Adrenal gland (tissue), 5 donors: Measurements from ENCODE around the gene HOXC11.

ENCODE experiments used
- POLR2A ChIP-seq, 2 donors: fragments of 450-650 bp; IDR thresholded peaks; one replicate each; pipeline ENCODE4 v1.6.1; 2017; ENCODE audit warnings: antibody characterized with exemption in 2 of 2, mild to moderate bottlenecking in 2 of 2, moderate library complexity in 1 of 2
- TF ChIP-seq, protein P1 (sequence below), 6 experiments: fragments of 450-650 bp in 4 of 6; fragments of 200-600 bp in 2 of 6; sonication (generic) in 1 of 6; IDR thresholded peaks; 1 replicate in 5 of 6; 2 replicates in 1 of 6; pipeline versions ENCODE4 v1.5.1 to v1.8.0; 2016 to 2021; ENCODE audit warnings: antibody characterized with exemption in 6 of 6, mild to moderate bottlenecking in 2 of 6, moderate library complexity in 1 of 6
- donor health status: DM: no; HTN: no; CAD: no.

DNA sequence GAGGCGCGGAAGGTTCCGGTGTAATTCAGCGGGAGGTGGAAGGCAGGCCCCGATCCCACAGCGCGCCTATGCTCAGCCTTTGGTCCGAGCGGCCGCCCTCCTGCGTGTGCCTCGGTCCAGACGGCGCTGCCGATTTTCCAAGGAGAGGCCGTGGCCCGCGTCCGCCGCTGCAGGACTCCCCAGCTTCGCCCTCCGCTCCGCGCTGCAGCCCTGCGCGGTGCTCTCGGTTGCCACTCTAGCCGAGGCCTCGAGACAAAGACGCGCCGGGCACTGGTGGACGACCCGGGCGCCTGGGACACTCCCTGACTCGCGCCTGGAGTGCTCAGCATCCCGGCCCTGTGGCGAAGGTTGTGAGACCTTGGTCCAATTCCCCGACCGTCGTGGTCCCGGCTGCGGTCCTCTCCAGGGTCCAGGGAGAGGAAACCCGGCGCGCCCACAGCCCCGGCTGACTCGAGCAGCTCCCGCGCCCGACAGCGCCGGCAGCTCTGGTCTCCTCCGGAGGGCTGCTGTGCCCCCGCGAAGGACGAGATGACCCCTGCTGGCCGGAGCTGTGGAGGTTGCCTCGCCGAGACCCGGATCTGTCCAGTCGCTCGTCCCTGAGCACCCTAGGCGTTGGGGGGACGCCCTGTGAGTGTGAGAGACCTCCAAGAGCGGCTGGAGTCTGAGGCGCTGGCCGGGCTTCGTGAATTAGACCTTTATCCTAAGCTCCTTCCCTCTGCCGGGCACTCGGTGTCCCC is 11.7 kb upstream of the HOXC11 start:
- TF ChIP-seq, protein P1, sequence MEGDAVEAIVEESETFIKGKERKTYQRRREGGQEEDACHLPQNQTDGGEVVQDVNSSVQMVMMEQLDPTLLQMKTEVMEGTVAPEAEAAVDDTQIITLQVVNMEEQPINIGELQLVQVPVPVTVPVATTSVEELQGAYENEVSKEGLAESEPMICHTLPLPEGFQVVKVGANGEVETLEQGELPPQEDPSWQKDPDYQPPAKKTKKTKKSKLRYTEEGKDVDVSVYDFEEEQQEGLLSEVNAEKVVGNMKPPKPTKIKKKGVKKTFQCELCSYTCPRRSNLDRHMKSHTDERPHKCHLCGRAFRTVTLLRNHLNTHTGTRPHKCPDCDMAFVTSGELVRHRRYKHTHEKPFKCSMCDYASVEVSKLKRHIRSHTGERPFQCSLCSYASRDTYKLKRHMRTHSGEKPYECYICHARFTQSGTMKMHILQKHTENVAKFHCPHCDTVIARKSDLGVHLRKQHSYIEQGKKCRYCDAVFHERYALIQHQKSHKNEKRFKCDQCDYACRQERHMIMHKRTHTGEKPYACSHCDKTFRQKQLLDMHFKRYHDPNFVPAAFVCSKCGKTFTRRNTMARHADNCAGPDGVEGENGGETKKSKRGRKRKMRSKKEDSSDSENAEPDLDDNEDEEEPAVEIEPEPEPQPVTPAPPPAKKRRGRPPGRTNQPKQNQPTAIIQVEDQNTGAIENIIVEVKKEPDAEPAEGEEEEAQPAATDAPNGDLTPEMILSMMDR (IDR thresholded peaks at IDR 0.05), result no peak
- no peak for TF ChIP-seq POLR2A (IDR thresholded peaks at IDR 0.05)
